ENCODE results near the gene LILRB5.

Gene LILRB5

GRCh38 chr19:54211235-54211634 lies 45.8 kb downstream of the LILRB5 start:
- Histone ChIP-seq H3K9me3 (no peaks in the 10 kb centered on the region), H3K36me3 (peaks cover 17 to 23% (median 22%) of the 10 kb centered on the region in 3 donors), H3K27ac (no peak overlapping the region), H3K4me3 (no peak overlapping the region), H3K27me3 (no peaks in the 10 kb centered on the region), H3K4me1 (peaks cover 6 to 19% (median 15%) of the 10 kb centered on the region in 4 donors)
- DNase-seq: no peak
- intact Hi-C loops (cut with DNase I; ENCODE audit: low total_unique reads): no loop called here
- no peak for TF ChIP-seq CTCF (IDR thresholded peaks at IDR 0.05)

- intact Hi-C loops (cut with DNase I; ENCODE audit: low total_unique reads): no loop called here
- DNase-seq: peak; percentile 91 to 93
- peaks cover 6 to 22% (median 21%) of the 10 kb centered on the region in 4 donors for H3K4me1 ChIP-seq
- H3K9me3 ChIP-seq: no peaks in the 10 kb centered on the region
- H3K36me3 ChIP-seq: peaks cover 24 to 36% (median 31%) of the 10 kb centered on the region in 3 donors
- no peak overlapping the region for H3K4me3 ChIP-seq
- H3K27ac ChIP-seq: peak overlapping the region; percentile 58 to 75
- no peak for TF ChIP-seq CTCF (IDR thresholded peaks at IDR 0.05)
- H3K27me3 ChIP-seq: no peaks in the 10 kb centered on the region
Measured at GRCh38 chr19:54209811-54210494, 47.1 kb downstream of the LILRB5 start.

GRCh38 chr19:54209058-54209810 lies 47.8 kb downstream of the LILRB5 start:
- peaks cover 6 to 29% (median 26%) of the 10 kb centered on the region in 4 donors for H3K4me1 ChIP-seq
- no peaks in the 10 kb centered on the region for H3K9me3 ChIP-seq
- H3K27ac ChIP-seq: peak overlapping the region; percentile 58 to 75
- no peak for TF ChIP-seq CTCF (IDR thresholded peaks at IDR 0.05)
- intact Hi-C loops (cut with DNase I; ENCODE audit: low total_unique reads): no loop called here
- H3K36me3 ChIP-seq: peaks cover 24 to 43% (median 35%) of the 10 kb centered on the region in 3 donors
- no peaks in the 10 kb centered on the region for H3K27me3 ChIP-seq
- no peak overlapping the region for H3K4me3 ChIP-seq
- DNase-seq: no peak

GRCh38 chr19:54208784-54209057 lies 48.4 kb downstream of the LILRB5 start:
- Histone ChIP-seq H3K27me3 (no peaks in the 10 kb centered on the region), H3K9me3 (no peaks in the 10 kb centered on the region), H3K36me3 (peaks cover 27 to 48% (median 40%) of the 10 kb centered on the region in 3 donors), H3K27ac (peak overlapping the region; percentile 58 to 75), H3K4me1 (peaks cover 6 to 34% (median 30%) of the 10 kb centered on the region in 4 donors), H3K4me3 (no peak overlapping the region)
- no peak for TF ChIP-seq CTCF (IDR thresholded peaks at IDR 0.05)
- intact Hi-C loops (cut with DNase I; ENCODE audit: low total_unique reads): no loop called here
- no peak for DNase-seq

- DNase-seq: peak in 1 of 2 donors; percentile 81
- H3K27me3 ChIP-seq: no peaks in the 10 kb centered on the region
- no peak for TF ChIP-seq CTCF (IDR thresholded peaks at IDR 0.05)
- peak overlapping the region; percentile 58 to 75 for H3K27ac ChIP-seq
- no peak overlapping the region for H3K4me3 ChIP-seq
- intact Hi-C loops (cut with DNase I; ENCODE audit: low total_unique reads): no loop called here
- H3K4me1 ChIP-seq: peaks cover 6 to 39% (median 35%) of the 10 kb centered on the region in 4 donors
- H3K9me3 ChIP-seq: no peaks in the 10 kb centered on the region
- peaks cover 33 to 53% (median 45%) of the 10 kb centered on the region in 3 donors for H3K36me3 ChIP-seq
Measured at GRCh38 chr19:54207983-54208783, 48.9 kb downstream of the LILRB5 start.

All from tibial artery (tissue), 4 donors.